OCI-LY1 (cell line): ENCODE data around the gene SERPINI1.

Experiments
- CTCF ChIP-seq: fragments of 200-600 bp; sonication (generic), shearing (Covaris generic); IDR thresholded peaks from 2 replicates; pipeline ENCODE4 v1.5.1; 2017; ENCODE audit warnings: mild to moderate bottlenecking, antibody characterized with exemption, low read length, moderate library complexity, mixed read lengths
- EZH2 ChIP-seq: fragments of 200-600 bp; sonication (generic), shearing (Covaris generic); IDR thresholded peaks from 2 replicates; pipeline ENCODE4 v1.8.0; 2017; ENCODE audit warnings: borderline replicate concordance, mixed run types, mild to moderate bottlenecking, antibody characterized with exemption, low read length, moderate library complexity, mixed read lengths

GRCh38 chr3:167864552-167864874, 129.0 kb downstream of the SERPINI1 start:
- TF ChIP-seq CTCF (no peak), EZH2 (no peak)
